Neuronal stem cell (in vitro differentiated cells): ENCODE measurements around the gene DCP1A.

ENCODE experiments used
- DNase-seq: peaks from one replicate; pipeline ENCODE4 v3.0.0-alpha.2; 2013; ENCODE audit warnings: low spot score
- H2AFZ ChIP-seq: one replicate; pipeline ENCODE4 v1.6.1; 2013; ENCODE audit warnings: mild to moderate bottlenecking, low read length, inconsistent platforms
- H2AK5ac ChIP-seq: 2 replicates; pipeline ENCODE4 v1.6.1; 2013; ENCODE audit warnings: low read depth, mild to moderate bottlenecking, inconsistent platforms, low read length, moderate library complexity, mixed read lengths
- H2BK120ac ChIP-seq: 2 replicates; pipeline ENCODE4 v1.6.1; 2013; ENCODE audit warnings: low read depth, mild to moderate bottlenecking, inconsistent platforms, low read length, moderate library complexity, mixed read lengths
- H2BK12ac ChIP-seq: one replicate; pipeline ENCODE4 v1.6.1; 2013; ENCODE audit warnings: low read length, inconsistent platforms
- H2BK15ac ChIP-seq: 2 replicates; pipeline ENCODE4 v1.6.1; 2013; ENCODE audit warnings: mild to moderate bottlenecking, low read length, inconsistent platforms, mixed read lengths
- H2BK5ac ChIP-seq: one replicate; pipeline ENCODE4 v1.6.1; 2013; ENCODE audit warnings: inconsistent platforms, mild to moderate bottlenecking, low read length, moderate library complexity
- H3K14ac ChIP-seq: one replicate; pipeline ENCODE4 v1.6.1; 2013; ENCODE audit warnings: low read length, inconsistent platforms
- H3K18ac ChIP-seq: 2 replicates; pipeline ENCODE4 v1.6.1; 2013; ENCODE audit warnings: low read length, inconsistent platforms
- H3K23ac ChIP-seq: 2 replicates; pipeline ENCODE4 v1.6.1; 2013; ENCODE audit warnings: low read depth, mild to moderate bottlenecking, mixed read lengths, low read length, inconsistent platforms; ENCODE audit not compliant: poor library complexity
- H3K27ac ChIP-seq: replicated peaks from 3 replicates; pipeline ENCODE4 v1.5.1; 2013; ENCODE audit warnings: low read length, inconsistent platforms
- H3K27me3 ChIP-seq, 3 experiments: 2 replicates each; pipeline ENCODE4 v1.6.1; 2013; ENCODE audit warnings: low read length in 3 of 3, mild to moderate bottlenecking in 2 of 3, inconsistent platforms in 1 of 3, low read depth in 1 of 3, mixed read lengths in 1 of 3, moderate library complexity in 1 of 3; ENCODE audit not compliant: control insufficient read depth in 3 of 3, insufficient read depth in 3 of 3
- H3K36me3 ChIP-seq, 2 donors: replicated peaks in 1 of 2; 2 replicates each; pipeline ENCODE4 v1.6.1; 2013; ENCODE audit warnings: low read length in 2 of 2; ENCODE audit not compliant: control insufficient read depth in 2 of 2, insufficient read depth in 2 of 2
- H3K4ac ChIP-seq: 2 replicates; pipeline ENCODE4 v1.6.1; 2013; ENCODE audit warnings: inconsistent platforms, mild to moderate bottlenecking, low read length, moderate library complexity
- H3K4me1 ChIP-seq, 2 donors: 1 replicate in 1 of 2; 2 replicates in 1 of 2; pipeline ENCODE4 v1.6.1; 2013; ENCODE audit warnings: low read length in 2 of 2, low read depth in 1 of 2; ENCODE audit not compliant: control insufficient read depth in 2 of 2, insufficient read depth in 1 of 2
- H3K4me2 ChIP-seq: one replicate; pipeline ENCODE4 v1.6.1; 2013; ENCODE audit warnings: mild to moderate bottlenecking, low read length, inconsistent platforms; ENCODE audit not compliant: insufficient read depth, poor library complexity, severe bottlenecking
- H3K4me3 ChIP-seq, 2 donors: 2 replicates each; pipeline ENCODE4 v1.5.1; 2013; ENCODE audit warnings: low read length in 2 of 2, mild to moderate bottlenecking in 2 of 2, inconsistent platforms in 1 of 2, moderate library complexity in 1 of 2
- H3K79me1 ChIP-seq: one replicate; pipeline ENCODE4 v1.6.1; 2013; ENCODE audit warnings: low read depth, mild to moderate bottlenecking, inconsistent platforms, low read length, moderate library complexity
- H3K9ac ChIP-seq: one replicate; pipeline ENCODE4 v1.6.1; 2013; ENCODE audit warnings: mild to moderate bottlenecking, low read depth, low read length, inconsistent platforms; ENCODE audit not compliant: poor library complexity
- H3K9me3 ChIP-seq, 2 donors: replicated peaks in 1 of 2; 2 replicates each; pipeline versions ENCODE3 to v1.6.1; 2013; ENCODE audit warnings: low read length in 2 of 2, mild to moderate bottlenecking in 2 of 2, inconsistent platforms in 1 of 2, low read depth in 1 of 2, mixed read lengths in 1 of 2, moderate library complexity in 1 of 2; ENCODE audit not compliant: control insufficient read depth in 2 of 2, insufficient read depth in 1 of 2
- H4K8ac ChIP-seq: one replicate; pipeline ENCODE4 v1.6.1; 2013; ENCODE audit warnings: low read depth, mild to moderate bottlenecking, inconsistent platforms, low read length, moderate library complexity
- H4K91ac ChIP-seq: one replicate; pipeline ENCODE4 v1.6.1; 2013; ENCODE audit warnings: low read length, low read depth, mild to moderate bottlenecking, inconsistent platforms; ENCODE audit not compliant: poor library complexity
- WGBS, 2 donors: extraction: QIAGEN DNeasy Blood & Tissue Kit; methylation state at CpG; one replicate each; pipeline ENCODE4 v1.1.7; 2013; ENCODE audit warnings: missing lambda C conversion rate in 2 of 2, mixed read lengths in 1 of 2; ENCODE audit not compliant: insufficient read length in 2 of 2, insufficient replicate concordance in 1 of 2; ENCODE audit errors: extremely low coverage in 2 of 2; 5-methylcytosine and 5-hydroxymethylcytosine counted together

DCP1A gene

DNA sequence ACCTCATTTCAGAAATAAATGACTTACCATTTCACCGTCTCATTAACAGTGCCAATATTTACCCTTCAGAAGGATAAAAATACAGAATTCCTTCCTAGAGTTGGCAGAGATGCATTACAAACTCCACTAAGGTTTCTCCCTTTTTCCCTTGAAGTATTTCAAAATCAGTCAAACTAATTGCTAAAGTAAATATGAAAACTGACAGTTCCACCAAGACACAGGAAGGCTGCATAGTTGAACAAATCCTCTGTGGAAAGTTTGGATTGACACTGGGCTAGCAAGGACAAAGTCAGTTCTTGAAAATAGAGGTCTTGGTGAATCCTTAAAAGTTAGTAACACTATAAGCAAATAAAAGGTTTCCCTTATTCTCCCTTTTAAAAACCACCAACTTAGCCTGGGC, 34.5 kb downstream of the DCP1A start:
- H3K4me2 ChIP-seq: no peak overlapping the region
- H3K36me3 ChIP-seq: peaks cover 15 to 82% of the 10 kb centered on the region in 2 donors

DNA sequence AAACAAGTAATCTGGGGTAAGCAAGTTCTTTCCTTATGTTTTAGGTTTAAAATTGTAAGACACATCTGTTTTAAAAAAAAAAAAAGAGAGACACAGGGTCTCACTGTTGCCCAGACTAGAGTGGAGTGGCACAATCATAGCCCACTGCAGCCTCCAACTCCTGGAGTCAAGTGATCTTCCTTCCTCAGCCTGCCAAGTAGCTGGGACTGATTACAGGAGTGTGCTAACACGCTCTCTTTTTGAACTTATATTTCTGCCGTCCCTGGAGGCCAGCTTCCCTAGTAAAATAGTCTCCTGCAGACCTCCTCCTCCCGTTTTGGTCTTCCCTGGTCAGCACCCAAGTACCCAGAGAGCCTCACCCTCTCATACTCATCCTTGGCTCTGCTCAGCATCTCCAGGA, 35.5 kb downstream of the DCP1A start:
- H3K27me3 ChIP-seq: no peaks in the 10 kb centered on the region
- no peak overlapping the region for H3K14ac ChIP-seq
- no peak overlapping the region for H3K9ac ChIP-seq
- no peak overlapping the region for H3K4me3 ChIP-seq
- H3K4ac ChIP-seq: no peak overlapping the region
- no peak overlapping the region for H4K91ac ChIP-seq
- no peak overlapping the region for H2BK15ac ChIP-seq
- no peak overlapping the region for H2AK5ac ChIP-seq
- H2BK5ac ChIP-seq: no peak overlapping the region
- DNase-seq: no peak
- no peak overlapping the region for H2AFZ ChIP-seq
- no peak overlapping the region for H2BK12ac ChIP-seq
- no peak overlapping the region for H3K18ac ChIP-seq
- no peak overlapping the region for H3K27ac ChIP-seq
- peaks cover 14 to 82% of the 10 kb centered on the region in 2 donors for H3K36me3 ChIP-seq
- peaks cover 2% of the 10 kb centered on the region for H3K79me1 ChIP-seq
- H3K9me3 ChIP-seq: no peaks in the 10 kb centered on the region
- no CpG with 5 or more reads among the region's 3 CpGs for WGBS, 2 donors
- H3K4me1 ChIP-seq: no peaks in the 10 kb centered on the region
- H2BK120ac ChIP-seq: no peak overlapping the region
- no peak overlapping the region for H4K8ac ChIP-seq
- no peak overlapping the region for H3K23ac ChIP-seq
- no peak overlapping the region for H3K4me2 ChIP-seq

More for the DNA sequence above, 34.5 kb downstream of the DCP1A start:
- no peaks in the 10 kb centered on the region for H3K9me3 ChIP-seq
- no peak for DNase-seq
- no peak overlapping the region for H2BK120ac ChIP-seq
- H3K4ac ChIP-seq: no peak overlapping the region
- WGBS, 2 donors: no CpG with 5 or more reads among the region's 1 CpG
- no peak overlapping the region for H3K27ac ChIP-seq
- H3K18ac ChIP-seq: no peak overlapping the region
- H4K91ac ChIP-seq: no peak overlapping the region
- no peak overlapping the region for H3K14ac ChIP-seq
- H3K27me3 ChIP-seq: no peaks in the 10 kb centered on the region
- no peak overlapping the region for H3K9ac ChIP-seq
- no peak overlapping the region for H2BK5ac ChIP-seq
- H3K4me1 ChIP-seq: no peaks in the 10 kb centered on the region
- no peak overlapping the region for H2BK15ac ChIP-seq
- H3K79me1 ChIP-seq: peaks cover 2% of the 10 kb centered on the region
- no peak overlapping the region for H2AFZ ChIP-seq
- no peak overlapping the region for H3K23ac ChIP-seq
- no peak overlapping the region for H2BK12ac ChIP-seq
- H2AK5ac ChIP-seq: no peak overlapping the region
- H4K8ac ChIP-seq: no peak overlapping the region
- H3K4me3 ChIP-seq: no peak overlapping the region

DNA sequence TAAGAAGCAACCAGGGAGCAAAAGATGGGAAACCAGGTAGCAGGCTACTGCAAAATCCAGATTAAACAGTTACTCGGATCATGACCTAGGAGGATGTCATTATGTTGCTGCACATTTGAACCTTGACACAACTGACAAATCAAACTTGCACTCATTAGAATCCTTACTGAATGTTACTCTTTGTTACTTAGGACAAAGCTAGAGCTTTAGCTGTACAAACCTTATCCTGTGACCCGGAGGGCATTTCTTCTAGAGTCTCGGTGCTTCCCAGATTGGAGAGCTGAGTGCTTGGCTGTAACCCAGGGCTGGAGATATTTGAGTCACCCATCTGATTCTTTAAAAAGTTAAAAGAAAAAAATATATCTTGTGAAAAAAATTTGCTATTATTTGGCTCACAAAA, 43.4 kb downstream of the DCP1A start:
- Histone ChIP-seq H3K9ac (no peak overlapping the region), H3K9me3 (no peaks in the 10 kb centered on the region), H3K79me1 (no peaks in the 10 kb centered on the region), H3K27ac (no peak overlapping the region), H2BK12ac (no peak overlapping the region), H3K23ac (no peak overlapping the region), H2AK5ac (no peak overlapping the region), H3K27me3 (no peaks in the 10 kb centered on the region), H3K18ac (no peak overlapping the region), H2BK120ac (no peak overlapping the region), H3K4me1 (no peaks in the 10 kb centered on the region), H4K8ac (no peak overlapping the region), H3K4me3 (no peak overlapping the region), H3K4me2 (no peak overlapping the region), H2AFZ (no peak overlapping the region), H3K36me3 (peaks cover 10 to 89% of the 10 kb centered on the region in 2 donors), H2BK15ac (no peak overlapping the region), H3K14ac (no peak overlapping the region), H2BK5ac (no peak overlapping the region), H3K4ac (no peak overlapping the region), H4K91ac (no peak overlapping the region)
- no peak for DNase-seq
- no CpG with 5 or more reads among the region's 3 CpGs for WGBS, 2 donors

DNA sequence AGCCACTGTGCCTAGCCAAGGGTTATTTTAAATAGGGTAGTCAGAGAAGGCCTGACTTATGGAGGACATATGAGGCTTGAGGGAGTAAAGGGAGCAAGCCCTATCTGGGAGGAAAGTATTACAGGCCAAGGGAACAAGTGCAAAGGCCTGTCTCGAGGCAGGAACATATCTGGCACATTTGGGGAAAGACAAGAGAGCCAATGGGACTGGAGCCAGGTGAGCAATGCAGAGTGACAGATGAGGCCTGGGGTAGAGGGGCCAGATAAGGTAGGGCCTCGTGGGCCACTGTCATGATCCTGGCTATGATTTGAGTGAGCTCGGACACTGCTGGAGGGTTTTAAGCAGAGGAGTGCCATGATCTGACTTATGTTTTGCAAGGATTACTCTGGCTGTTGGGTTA, 43.8 kb downstream of the DCP1A start:
- H3K18ac ChIP-seq: no peak overlapping the region
- H3K27ac ChIP-seq: no peak overlapping the region
- no peaks in the 10 kb centered on the region for H3K9me3 ChIP-seq
- no peak overlapping the region for H4K8ac ChIP-seq
- no peak overlapping the region for H3K4me2 ChIP-seq
- no peak overlapping the region for H4K91ac ChIP-seq
- no peak for DNase-seq
- H3K14ac ChIP-seq: no peak overlapping the region
- WGBS, 2 donors: no CpG with 5 or more reads among the region's 3 CpGs
- no peak overlapping the region for H2BK120ac ChIP-seq
- no peak overlapping the region for H3K9ac ChIP-seq
- no peak overlapping the region for H2AK5ac ChIP-seq
- no peak overlapping the region for H2AFZ ChIP-seq
- no peak overlapping the region for H2BK5ac ChIP-seq
- no peaks in the 10 kb centered on the region for H3K4me1 ChIP-seq
- no peak overlapping the region for H3K4me3 ChIP-seq
- H3K79me1 ChIP-seq: no peaks in the 10 kb centered on the region
- no peaks in the 10 kb centered on the region for H3K27me3 ChIP-seq
- H3K36me3 ChIP-seq: peaks cover 10 to 89% of the 10 kb centered on the region in 2 donors
- no peak overlapping the region for H3K4ac ChIP-seq
- H3K23ac ChIP-seq: no peak overlapping the region
- no peak overlapping the region for H2BK15ac ChIP-seq
- no peak overlapping the region for H2BK12ac ChIP-seq
